GM19463 (cell line): ENCODE measurements around the gene KANSL3.

ENCODE experiments used
- ATAC-seq: cut with Tn5 transposase; IDR thresholded peaks from one replicate; pipeline ENCODE4 v1.9.1; 2021; ENCODE audit warnings: mild to moderate bottlenecking, moderate library complexity; ENCODE audit not compliant: unreplicated experiment

Gene KANSL3

DNA sequence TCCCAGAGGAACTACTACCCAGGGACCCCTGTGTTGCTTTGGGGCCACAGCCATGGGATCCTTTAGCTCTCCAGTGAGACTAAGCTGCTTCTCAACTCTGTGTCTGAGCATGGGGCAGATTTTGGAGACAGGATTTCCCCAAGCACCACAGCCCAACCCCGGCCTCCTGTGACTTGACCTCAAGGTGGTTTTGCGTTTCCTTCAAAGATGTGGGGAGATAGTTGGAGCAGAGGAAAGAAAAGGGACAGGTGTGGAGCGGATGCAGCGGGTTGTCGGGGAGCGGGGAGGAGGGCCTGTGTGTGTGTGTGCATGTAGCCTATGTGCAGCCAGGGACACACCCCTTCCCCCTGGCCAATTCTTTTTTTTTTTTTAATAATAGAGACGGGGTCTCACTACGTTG, 91.3 kb downstream of the KANSL3 start:
- no peak for ATAC-seq

DNA sequence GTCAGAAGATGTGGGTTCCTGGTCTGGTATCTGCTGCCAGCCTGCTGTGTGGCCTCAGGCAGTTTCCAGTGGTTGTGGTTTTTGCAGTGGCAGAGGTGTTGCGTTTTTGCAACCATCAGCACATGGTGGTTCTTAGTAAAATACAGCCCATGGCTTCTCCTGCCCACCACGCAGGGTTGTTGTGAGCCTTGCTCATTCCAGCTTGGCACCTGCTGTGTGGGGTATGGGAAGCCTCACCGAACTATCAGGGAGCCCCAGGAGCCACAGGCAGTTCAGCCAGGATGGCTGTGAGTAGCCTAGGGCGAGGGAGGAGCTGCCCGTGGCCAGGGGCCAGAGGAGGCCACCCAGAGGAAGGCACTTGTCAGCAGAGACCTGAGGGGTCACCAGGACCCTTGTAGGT, 91.8 kb downstream of the KANSL3 start:
- no peak for ATAC-seq
